ENCODE data around the gene IRX2.

DNA sequence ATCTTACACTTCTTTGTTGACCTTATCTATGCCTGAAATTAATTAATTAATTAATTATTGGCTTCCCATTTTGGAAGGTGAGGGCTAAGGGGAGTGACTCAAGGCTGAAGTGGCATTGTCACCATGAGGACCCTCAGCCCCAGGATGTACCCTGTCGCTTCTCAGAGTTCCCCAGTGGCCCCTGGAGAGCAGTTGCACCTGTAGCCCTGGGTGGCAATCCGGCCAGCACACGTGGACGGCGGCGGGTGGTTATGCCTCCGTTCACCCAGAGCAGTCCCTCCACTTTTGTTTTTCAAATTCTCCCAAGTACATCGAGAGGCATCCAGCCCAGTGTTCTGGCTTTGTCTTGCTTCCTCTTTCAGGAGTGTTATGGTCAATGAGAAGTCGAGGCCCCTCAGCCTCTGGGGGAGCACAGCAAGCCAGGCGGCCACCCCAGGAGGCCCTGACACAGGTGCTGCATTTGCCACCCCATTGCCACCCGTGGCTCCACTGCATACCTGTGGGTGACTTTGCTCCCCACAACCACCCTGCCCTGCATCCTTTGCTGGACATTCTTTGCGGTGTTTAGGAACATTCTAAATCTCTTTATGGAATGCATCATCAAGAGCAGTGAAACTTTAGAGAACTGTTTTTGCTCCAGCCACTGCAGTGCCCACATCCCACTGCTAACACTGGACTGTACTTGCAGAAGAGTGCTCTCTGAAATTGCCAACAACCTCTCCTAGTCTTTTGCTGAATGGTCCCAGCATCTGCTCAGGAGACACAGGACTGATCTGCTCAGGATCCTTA lies 11.5 kb upstream of the IRX2 start:
- TF ChIP-seq CTCF (conservative IDR thresholded peaks at IDR 0.05 in 1 of 2, IDR thresholded peaks at IDR 0.05 in 1 of 2; ENCODE audit: low read depth in 1 of 2, low read length in 2 of 2): no peak
- no peak for TF ChIP-seq EZH2 (IDR thresholded peaks at IDR 0.05; ENCODE audit: low read length, missing control alignments)

All from fibroblast of lung (primary cell).